A673 (cell line): ENCODE measurements around the gene ARFGEF2.

ENCODE experiments used
- EZH2 ChIP-seq: fragments of 200-600 bp; sonication (generic); IDR thresholded peaks from 2 replicates; pipeline ENCODE4 v1.6.1; 2017; ENCODE audit warnings: borderline replicate concordance, low read depth, mild to moderate bottlenecking, mixed read lengths, antibody characterized with exemption, low read length; ENCODE audit not compliant: poor library complexity, severe bottlenecking
- TF ChIP-seq, protein P1 (sequence below): fragments of 300-800, 200-600 bp; sonication (generic); conservative IDR thresholded peaks from 2 replicates; pipeline ENCODE4 v1.5.1; 2017; ENCODE audit warnings: low read depth, mild to moderate bottlenecking, antibody characterized with exemption, low read length, moderate library complexity, mixed read lengths

DNA sequence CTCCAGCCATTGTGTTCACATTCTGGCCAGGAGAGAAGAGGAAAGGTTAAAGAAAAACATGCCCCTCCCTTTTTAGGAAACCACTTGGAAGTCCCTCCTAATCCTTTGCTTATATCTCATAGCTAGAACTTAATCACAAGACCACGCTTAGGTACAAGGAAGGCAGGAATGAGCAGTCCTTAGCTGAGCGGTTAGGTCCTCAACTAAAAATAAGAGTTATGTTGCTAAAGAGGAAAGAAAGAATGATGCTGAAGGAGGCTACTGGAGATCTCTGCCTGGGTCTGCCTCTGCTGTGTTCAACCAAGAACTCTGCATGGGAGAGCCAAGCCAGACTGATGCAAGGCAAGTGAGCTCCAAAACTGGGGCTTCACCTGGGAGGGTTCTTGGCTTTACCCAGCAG, 11.6 kb upstream of the ARFGEF2 start:
- TF ChIP-seq, protein P1, sequence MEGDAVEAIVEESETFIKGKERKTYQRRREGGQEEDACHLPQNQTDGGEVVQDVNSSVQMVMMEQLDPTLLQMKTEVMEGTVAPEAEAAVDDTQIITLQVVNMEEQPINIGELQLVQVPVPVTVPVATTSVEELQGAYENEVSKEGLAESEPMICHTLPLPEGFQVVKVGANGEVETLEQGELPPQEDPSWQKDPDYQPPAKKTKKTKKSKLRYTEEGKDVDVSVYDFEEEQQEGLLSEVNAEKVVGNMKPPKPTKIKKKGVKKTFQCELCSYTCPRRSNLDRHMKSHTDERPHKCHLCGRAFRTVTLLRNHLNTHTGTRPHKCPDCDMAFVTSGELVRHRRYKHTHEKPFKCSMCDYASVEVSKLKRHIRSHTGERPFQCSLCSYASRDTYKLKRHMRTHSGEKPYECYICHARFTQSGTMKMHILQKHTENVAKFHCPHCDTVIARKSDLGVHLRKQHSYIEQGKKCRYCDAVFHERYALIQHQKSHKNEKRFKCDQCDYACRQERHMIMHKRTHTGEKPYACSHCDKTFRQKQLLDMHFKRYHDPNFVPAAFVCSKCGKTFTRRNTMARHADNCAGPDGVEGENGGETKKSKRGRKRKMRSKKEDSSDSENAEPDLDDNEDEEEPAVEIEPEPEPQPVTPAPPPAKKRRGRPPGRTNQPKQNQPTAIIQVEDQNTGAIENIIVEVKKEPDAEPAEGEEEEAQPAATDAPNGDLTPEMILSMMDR: no peak
- TF ChIP-seq EZH2: no peak
